ENCODE measurements around the gene RPN2.

DNA sequence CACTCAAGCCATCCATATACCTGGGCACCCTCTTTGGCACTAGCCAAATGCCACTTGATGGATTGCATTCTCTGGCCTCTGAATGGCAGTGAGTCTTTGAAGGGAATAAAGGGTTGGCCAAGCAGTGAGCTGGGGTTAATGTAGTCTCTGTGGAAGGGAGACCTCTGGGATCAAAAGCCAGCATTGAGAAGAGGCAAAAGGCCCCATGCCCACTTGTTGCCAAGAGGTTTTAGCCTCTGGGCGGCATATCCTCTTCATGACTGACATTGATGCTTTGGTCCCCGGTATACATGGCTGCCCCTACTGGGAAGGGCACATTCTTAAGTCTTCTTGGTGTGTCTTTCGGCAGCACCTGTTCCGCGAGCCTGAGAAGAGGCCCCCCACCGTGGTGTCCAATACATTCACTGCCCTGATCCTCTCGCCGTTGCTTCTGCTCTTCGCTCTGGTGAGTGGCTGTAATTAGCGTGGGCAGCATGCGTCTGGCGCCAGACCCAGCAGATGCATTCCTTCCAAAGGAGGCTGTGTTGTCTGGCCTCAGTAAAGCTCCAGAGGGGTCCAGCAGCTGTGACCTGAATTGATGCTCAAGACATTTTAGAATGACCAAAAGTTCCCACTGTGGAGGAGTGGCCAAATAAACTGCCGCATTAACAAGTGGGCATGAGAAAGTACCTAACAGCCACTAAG, 53.0 kb downstream of the RPN2 start:
- TF ChIP-seq, protein P1, sequence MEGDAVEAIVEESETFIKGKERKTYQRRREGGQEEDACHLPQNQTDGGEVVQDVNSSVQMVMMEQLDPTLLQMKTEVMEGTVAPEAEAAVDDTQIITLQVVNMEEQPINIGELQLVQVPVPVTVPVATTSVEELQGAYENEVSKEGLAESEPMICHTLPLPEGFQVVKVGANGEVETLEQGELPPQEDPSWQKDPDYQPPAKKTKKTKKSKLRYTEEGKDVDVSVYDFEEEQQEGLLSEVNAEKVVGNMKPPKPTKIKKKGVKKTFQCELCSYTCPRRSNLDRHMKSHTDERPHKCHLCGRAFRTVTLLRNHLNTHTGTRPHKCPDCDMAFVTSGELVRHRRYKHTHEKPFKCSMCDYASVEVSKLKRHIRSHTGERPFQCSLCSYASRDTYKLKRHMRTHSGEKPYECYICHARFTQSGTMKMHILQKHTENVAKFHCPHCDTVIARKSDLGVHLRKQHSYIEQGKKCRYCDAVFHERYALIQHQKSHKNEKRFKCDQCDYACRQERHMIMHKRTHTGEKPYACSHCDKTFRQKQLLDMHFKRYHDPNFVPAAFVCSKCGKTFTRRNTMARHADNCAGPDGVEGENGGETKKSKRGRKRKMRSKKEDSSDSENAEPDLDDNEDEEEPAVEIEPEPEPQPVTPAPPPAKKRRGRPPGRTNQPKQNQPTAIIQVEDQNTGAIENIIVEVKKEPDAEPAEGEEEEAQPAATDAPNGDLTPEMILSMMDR (IDR thresholded peaks at IDR 0.05), result no peak
- no peak for TF ChIP-seq EZH2 (IDR thresholded peaks at IDR 0.05; ENCODE audit: borderline replicate concordance, insufficient read depth, low read depth, low read length, poor library complexity, severe bottlenecking)

Data from B cell (primary cell).